ENCODE results near the gene RNF121.

GRCh38 chr11:72007089-72007476 lies 78.2 kb downstream of the RNF121 start:
- TF ChIP-seq SP1 (IDR thresholded peaks at IDR 0.05) (no peak), RAD21 (IDR thresholded peaks at IDR 0.05) (no peak), CTCF (IDR thresholded peaks at IDR 0.05; ENCODE audit: low read depth, low read length, missing input control) (no peak), RXRA (IDR thresholded peaks at IDR 0.05) (no peak), TAF1 (conservative IDR thresholded peaks at IDR 0.05) (no peak), JUND (IDR thresholded peaks at IDR 0.05) (no peak), MAX (IDR thresholded peaks at IDR 0.05) (no peak), ZBTB33 (IDR thresholded peaks at IDR 0.05) (no peak), EGR1 (IDR thresholded peaks at IDR 0.05; ENCODE audit: low read depth in 2 of 2) (no peak), HNF4G (IDR thresholded peaks at IDR 0.05) (no peak)
